ENCODE measurements around the gene SYNDIG1.

GRCh38 chr20:24534282-24534681 is 64.9 kb downstream of the SYNDIG1 start:
- TF ChIP-seq EZH2 (IDR thresholded peaks at IDR 0.05; ENCODE audit: borderline replicate concordance, insufficient read depth, low read depth, low read length, poor library complexity, severe bottlenecking), result no peak
- TF ChIP-seq CTCF (IDR thresholded peaks at IDR 0.05), result no peak
